PFSK-1 (cell line): Measurements from ENCODE around the gene TEX38.

ENCODE experiments used
- FOXP2 ChIP-seq: optimal IDR thresholded peaks from 2 replicates; pipeline ENCODE3; 2011; ENCODE audit warnings: borderline replicate concordance, control low read depth, inconsistent platforms; ENCODE audit not compliant: insufficient read depth; ENCODE audit errors: extremely low read length, extremely low read depth
- POLR2AphosphoS5 ChIP-seq: IDR thresholded peaks from 2 replicates; pipeline ENCODE4 v1.6.1; 2012; ENCODE audit warnings: low read depth, mild to moderate bottlenecking, control low read depth, low read length, moderate library complexity
- SIN3A ChIP-seq: IDR thresholded peaks from 2 replicates; pipeline ENCODE4 v1.6.1; 2012; ENCODE audit warnings: mild to moderate bottlenecking, low read length, moderate library complexity, borderline replicate concordance; ENCODE audit not compliant: insufficient read depth
- TAF1 ChIP-seq: IDR thresholded peaks from 2 replicates; pipeline ENCODE4 v1.6.1; 2012; ENCODE audit warnings: low read length, control low read depth, borderline replicate concordance; ENCODE audit not compliant: insufficient read depth
- TF ChIP-seq, protein P1 (sequence below), 2 experiments: IDR thresholded peaks; 2 replicates each; pipeline versions ENCODE4 v1.6.1 to v1.8.0; 2011 to 2012; ENCODE audit warnings: low read depth in 2 of 2, low read length in 2 of 2, control low read depth in 1 of 2, inconsistent platforms in 1 of 2, mild to moderate bottlenecking in 1 of 2, moderate library complexity in 1 of 2; ENCODE audit not compliant: insufficient read depth in 1 of 2

The TEX38 gene

DNA sequence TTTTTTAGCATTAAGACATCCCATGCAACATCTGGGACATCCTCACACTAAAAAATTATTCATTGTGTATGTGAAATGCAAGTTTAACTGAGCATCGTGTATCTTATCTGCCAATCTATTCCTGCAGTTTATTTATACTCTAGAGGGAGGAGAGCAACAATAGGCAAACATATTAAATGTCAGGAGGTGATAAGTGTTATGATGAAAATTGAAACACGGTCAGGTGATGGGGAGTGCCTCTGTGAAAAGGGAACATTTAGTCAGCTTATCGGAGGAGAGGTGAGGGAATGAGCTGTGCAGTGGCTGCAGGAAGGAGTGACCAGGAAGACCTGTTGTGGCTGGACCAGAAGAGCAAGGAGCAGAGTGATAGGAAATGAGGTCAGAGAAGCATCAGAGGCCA lies 48.0 kb downstream of the TEX38 start:
- TF ChIP-seq POLR2AphosphoS5 (no peak), TAF1 (no peak), SIN3A (no peak), FOXP2 (no peak)
- TF ChIP-seq, protein P1, sequence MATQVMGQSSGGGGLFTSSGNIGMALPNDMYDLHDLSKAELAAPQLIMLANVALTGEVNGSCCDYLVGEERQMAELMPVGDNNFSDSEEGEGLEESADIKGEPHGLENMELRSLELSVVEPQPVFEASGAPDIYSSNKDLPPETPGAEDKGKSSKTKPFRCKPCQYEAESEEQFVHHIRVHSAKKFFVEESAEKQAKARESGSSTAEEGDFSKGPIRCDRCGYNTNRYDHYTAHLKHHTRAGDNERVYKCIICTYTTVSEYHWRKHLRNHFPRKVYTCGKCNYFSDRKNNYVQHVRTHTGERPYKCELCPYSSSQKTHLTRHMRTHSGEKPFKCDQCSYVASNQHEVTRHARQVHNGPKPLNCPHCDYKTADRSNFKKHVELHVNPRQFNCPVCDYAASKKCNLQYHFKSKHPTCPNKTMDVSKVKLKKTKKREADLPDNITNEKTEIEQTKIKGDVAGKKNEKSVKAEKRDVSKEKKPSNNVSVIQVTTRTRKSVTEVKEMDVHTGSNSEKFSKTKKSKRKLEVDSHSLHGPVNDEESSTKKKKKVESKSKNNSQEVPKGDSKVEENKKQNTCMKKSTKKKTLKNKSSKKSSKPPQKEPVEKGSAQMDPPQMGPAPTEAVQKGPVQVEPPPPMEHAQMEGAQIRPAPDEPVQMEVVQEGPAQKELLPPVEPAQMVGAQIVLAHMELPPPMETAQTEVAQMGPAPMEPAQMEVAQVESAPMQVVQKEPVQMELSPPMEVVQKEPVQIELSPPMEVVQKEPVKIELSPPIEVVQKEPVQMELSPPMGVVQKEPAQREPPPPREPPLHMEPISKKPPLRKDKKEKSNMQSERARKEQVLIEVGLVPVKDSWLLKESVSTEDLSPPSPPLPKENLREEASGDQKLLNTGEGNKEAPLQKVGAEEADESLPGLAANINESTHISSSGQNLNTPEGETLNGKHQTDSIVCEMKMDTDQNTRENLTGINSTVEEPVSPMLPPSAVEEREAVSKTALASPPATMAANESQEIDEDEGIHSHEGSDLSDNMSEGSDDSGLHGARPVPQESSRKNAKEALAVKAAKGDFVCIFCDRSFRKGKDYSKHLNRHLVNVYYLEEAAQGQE (IDR thresholded peaks at IDR 0.05; ENCODE audit: insufficient read depth in 1 of 2, low read depth in 2 of 2, low read length in 2 of 2) = no peak

DNA sequence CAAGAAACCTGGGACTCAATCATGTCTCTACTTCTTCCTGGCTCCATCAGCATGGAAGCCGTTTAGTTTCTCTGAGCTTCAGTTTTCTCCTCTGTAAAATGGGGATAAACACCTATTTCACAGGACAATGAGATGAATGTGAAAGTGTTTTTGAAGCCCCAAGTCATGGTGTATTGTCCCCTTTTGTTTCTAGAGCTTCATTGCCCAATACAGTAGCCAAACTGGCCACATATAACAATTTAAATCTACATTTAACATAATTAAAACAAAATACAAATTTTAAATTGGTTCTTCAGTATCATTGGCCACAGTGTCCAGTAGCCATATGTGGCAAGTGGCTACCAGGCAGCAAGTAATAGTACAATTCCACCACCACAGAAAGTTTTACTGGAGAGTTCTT lies 49.5 kb downstream of the TEX38 start:
- TF ChIP-seq, protein P1 (IDR thresholded peaks at IDR 0.05; ENCODE audit: insufficient read depth in 1 of 2, low read depth in 2 of 2, low read length in 2 of 2) = no peak
- TF ChIP-seq TAF1 (no peak), SIN3A (no peak), FOXP2 (no peak), POLR2AphosphoS5 (no peak)

DNA sequence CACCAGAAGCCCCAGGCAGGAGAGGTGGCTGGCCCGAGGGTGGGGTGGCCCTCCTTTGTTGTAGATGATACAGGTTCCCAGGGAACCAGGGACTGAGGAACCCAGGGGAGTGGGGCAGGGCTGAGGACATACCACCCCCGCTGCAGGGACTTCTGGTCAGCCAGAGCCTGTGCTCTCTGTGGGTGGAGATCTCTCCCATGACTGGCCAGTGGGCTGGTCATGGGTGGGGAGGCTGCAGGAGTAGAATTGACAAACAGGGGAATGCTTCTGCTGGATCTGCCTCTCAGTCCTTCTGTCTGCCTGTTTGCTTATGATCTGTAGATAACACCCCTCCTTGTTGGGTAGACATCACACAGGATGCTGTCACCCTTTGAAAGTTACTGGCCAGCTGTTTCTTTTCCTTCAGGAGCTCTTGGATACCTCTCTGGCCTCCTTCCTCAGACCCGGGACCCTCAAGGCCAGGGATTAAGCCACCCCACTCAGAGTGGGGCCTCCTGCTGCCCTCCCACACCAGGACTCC lies 50.1 kb downstream of the TEX38 start:
- TF ChIP-seq POLR2AphosphoS5 (no peak), TAF1 (no peak), SIN3A (no peak), FOXP2 (no peak)
- TF ChIP-seq, protein P1 (IDR thresholded peaks at IDR 0.05; ENCODE audit: insufficient read depth in 1 of 2, low read depth in 2 of 2, low read length in 2 of 2) = no peak
